Esophagus muscularis mucosa (tissue), 4 donors: Measurements from ENCODE around the gene TSC22D3. TPM values are rescaled to one million over a fixed set of nuclear protein-coding genes. Genes with fewer than 3 reads are reported as not detected.

Source experiments
- DNase-seq: peaks from one replicate; pipeline ENCODE4 v3.0.0-alpha.2; 2017; ENCODE audit errors: extremely low spot score
- H3K27ac ChIP-seq, 4 donors: fragments of 200-600 bp; sonication (generic); replicated peaks in 1 of 4; 1 replicate in 3 of 4; 2 replicates in 1 of 4; pipeline ENCODE4 v1.5.1; 2016 to 2019; ENCODE audit warnings: mild to moderate bottlenecking in 1 of 4
- H3K27me3 ChIP-seq, 4 donors: fragments of 200-600 bp; sonication (generic); one replicate each; pipeline versions ENCODE4 v1.5.1 to v1.6.0; 2016 to 2019
- H3K36me3 ChIP-seq, 4 donors: fragments of 200-600 bp; sonication (generic); one replicate each; pipeline ENCODE4 v1.5.1; 2016 to 2019
- H3K4me1 ChIP-seq, 4 donors: fragments of 200-600 bp; sonication (generic); one replicate each; pipeline ENCODE4 v1.5.1; 2016 to 2019
- H3K4me3 ChIP-seq, 4 donors: fragments of 200-600 bp; sonication (generic); 1 replicate in 2 of 4; 2 replicates in 2 of 4; pipeline ENCODE4 v1.5.1; 2016 to 2019; ENCODE audit warnings: mild to moderate bottlenecking in 4 of 4, moderate library complexity in 1 of 4
- H3K9me3 ChIP-seq, 4 donors: fragments of 200-600 bp; sonication (generic); 1 replicate in 3 of 4; 2 replicates in 1 of 4; pipeline ENCODE4 v1.5.1; 2016 to 2019
- EP300 ChIP-seq: sonication (generic); formaldehyde crosslinking; IDR thresholded peaks from one replicate; pipeline ENCODE4 v1.6.1; 2017; ENCODE audit warnings: antibody characterized with exemption
- POLR2A ChIP-seq: fragments of 450-650 bp; IDR thresholded peaks from one replicate; pipeline ENCODE4 v1.6.1; 2017; ENCODE audit warnings: antibody characterized with exemption, moderate library complexity, mild to moderate bottlenecking, low read depth
- POLR2AphosphoS5 ChIP-seq, 2 donors: sonication (generic); formaldehyde crosslinking; IDR thresholded peaks; one replicate each; pipeline ENCODE4 v1.6.1; 2017; ENCODE audit warnings: antibody characterized with exemption in 2 of 2
- WGBS: methylation state at CpG from one replicate; pipeline ENCODE4 v1.1.5; 2018; 5-methylcytosine and 5-hydroxymethylcytosine counted together
- intact Hi-C: fragments of 100-400 bp; cut with DNase I; formaldehyde crosslinking; loops from one replicate; pipeline ENCODE4 v1.15.1; 2023
- total RNA-seq, 4 donors: library from RNA; depleted of rRNA; stranded (reverse); fragments of >200 nt; gene quantifications; one replicate each; pipeline versions ENCODE4 v1.1.0 to v1.2.1, GENCODE V29; 2016
- TF ChIP-seq, protein P1 (sequence below), 3 experiments: fragments of 200-600 bp in 2 of 3; fragments of 450-650 bp in 1 of 3; sonication (generic) in 2 of 3; IDR thresholded peaks; one replicate each; pipeline ENCODE4 v1.5.1; 2017 to 2019; ENCODE audit warnings: antibody characterized with exemption in 3 of 3, mild to moderate bottlenecking in 2 of 3, moderate library complexity in 1 of 3

TSC22D3 gene
- total RNA-seq, 4 donors from 2014 or later: 389 to 1,047 (median 786) TPM

DNA sequence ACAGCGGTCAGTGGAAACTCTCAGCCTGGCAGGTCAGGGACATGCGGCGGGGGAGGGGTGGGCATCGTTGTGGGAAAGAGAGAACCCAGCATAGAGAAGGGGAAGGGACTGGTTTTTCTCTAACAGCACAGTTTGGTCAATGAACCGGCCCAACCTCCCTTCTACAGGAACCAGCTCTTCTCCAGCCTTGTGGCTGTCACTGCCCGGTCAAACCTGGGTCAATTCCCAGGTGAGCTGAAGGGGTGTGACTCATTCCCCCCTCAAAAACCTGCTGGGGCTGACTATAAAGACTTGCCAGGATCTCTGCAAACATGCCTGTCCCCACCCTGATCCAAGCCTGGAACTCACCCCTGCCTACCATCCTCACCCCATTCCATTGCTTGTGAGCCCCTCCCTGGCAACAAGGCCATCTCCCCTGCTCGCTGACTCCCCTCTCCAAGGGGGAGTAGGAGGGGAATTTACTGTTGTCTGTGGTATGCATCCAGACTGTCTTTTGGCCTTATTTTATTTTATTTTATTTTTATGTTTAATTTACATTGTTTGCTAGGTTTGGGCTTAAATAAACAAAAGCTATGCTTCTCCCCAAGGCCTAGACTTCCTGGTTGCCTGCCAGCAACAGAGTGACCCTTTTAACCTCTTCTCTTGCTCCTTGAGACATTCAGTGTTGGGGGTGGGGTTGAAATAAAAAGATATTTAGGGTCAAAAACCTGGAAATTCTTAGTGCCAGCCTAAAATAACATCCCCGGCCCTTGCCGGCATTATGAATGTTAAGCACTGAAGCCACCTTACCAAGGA, 49.6 kb downstream of the TSC22D3 start:
- H3K36me3 ChIP-seq: no peaks in the 10 kb centered on the region
- 74% methylated on average over 9 of the region's 9 CpGs for WGBS
- peaks cover 47 to 97% (median 93%) of the 10 kb centered on the region in 4 donors for H3K4me1 ChIP-seq
- TF ChIP-seq POLR2A: no peak
- no peak for TF ChIP-seq POLR2AphosphoS5 (IDR thresholded peaks at IDR 0.05)
- TF ChIP-seq, protein P1, sequence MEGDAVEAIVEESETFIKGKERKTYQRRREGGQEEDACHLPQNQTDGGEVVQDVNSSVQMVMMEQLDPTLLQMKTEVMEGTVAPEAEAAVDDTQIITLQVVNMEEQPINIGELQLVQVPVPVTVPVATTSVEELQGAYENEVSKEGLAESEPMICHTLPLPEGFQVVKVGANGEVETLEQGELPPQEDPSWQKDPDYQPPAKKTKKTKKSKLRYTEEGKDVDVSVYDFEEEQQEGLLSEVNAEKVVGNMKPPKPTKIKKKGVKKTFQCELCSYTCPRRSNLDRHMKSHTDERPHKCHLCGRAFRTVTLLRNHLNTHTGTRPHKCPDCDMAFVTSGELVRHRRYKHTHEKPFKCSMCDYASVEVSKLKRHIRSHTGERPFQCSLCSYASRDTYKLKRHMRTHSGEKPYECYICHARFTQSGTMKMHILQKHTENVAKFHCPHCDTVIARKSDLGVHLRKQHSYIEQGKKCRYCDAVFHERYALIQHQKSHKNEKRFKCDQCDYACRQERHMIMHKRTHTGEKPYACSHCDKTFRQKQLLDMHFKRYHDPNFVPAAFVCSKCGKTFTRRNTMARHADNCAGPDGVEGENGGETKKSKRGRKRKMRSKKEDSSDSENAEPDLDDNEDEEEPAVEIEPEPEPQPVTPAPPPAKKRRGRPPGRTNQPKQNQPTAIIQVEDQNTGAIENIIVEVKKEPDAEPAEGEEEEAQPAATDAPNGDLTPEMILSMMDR (IDR thresholded peaks at IDR 0.05): no peak
- no peak for TF ChIP-seq EP300
- no peak for DNase-seq
- H3K27me3 ChIP-seq: no peaks in the 10 kb centered on the region
- H3K9me3 ChIP-seq: no peaks in the 10 kb centered on the region
- intact Hi-C loops: no loop called here
- peak overlapping the region; percentile 33 to 82 (median 36) for H3K27ac ChIP-seq
- H3K4me3 ChIP-seq: no peak overlapping the region

DNA sequence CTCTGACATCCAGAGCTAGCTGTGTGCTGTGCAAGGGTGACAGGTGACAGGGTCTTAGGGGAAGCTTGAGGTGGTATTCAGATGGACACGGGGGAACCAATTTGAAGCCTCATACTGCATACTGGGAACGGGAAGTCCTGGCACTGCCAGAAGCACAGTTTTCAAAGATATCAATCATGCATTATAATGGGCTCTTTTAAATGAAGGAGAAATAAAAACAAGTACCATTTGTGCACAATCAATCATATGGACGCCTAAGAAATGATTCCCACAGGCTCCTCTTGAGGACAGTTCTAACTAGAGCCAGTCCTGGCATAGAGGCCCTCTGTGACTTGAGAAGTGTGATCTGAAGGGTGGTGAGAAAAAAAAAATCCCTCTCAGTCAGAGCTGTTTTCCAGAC, 50.9 kb downstream of the TSC22D3 start:
- H3K27me3 ChIP-seq: no peaks in the 10 kb centered on the region
- no peak overlapping the region for H3K4me3 ChIP-seq
- WGBS: 61% methylated on average over 3 of the region's 3 CpGs
- TF ChIP-seq POLR2A: no peak
- no peak for TF ChIP-seq POLR2AphosphoS5 (IDR thresholded peaks at IDR 0.05)
- TF ChIP-seq, protein P1 (IDR thresholded peaks at IDR 0.05): no peak
- no peak for TF ChIP-seq EP300
- H3K36me3 ChIP-seq: no peaks in the 10 kb centered on the region
- H3K27ac ChIP-seq: peak overlapping the region in 1 of 4 donors; percentile 22
- DNase-seq: no peak
- H3K4me1 ChIP-seq: peaks cover 34 to 95% (median 84%) of the 10 kb centered on the region in 4 donors
- intact Hi-C loops: no loop called here
- no peaks in the 10 kb centered on the region for H3K9me3 ChIP-seq

DNA sequence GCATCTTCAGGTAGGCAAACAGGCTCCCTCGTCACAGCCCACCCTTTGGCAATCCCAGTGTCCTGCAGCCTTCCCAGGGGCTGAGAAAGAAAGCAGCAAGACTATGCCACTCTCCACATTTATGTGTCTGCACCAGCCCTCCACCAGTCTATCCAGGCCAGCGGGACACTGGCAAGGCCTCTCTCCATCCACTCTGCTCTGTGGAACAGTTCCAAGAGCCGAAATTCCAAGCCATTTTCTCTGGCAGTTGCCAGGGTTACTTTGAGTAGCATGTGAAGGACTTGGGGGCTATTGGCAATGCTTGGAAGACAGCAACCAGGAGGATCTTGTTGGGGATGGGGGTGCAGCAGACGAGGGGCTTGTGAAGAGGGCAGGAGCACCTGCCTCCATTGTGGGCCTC, 52.1 kb downstream of the TSC22D3 start:
- Histone ChIP-seq H3K27ac (no peak overlapping the region), H3K36me3 (no peaks in the 10 kb centered on the region), H3K4me3 (no peak overlapping the region), H3K9me3 (no peaks in the 10 kb centered on the region), H3K27me3 (no peaks in the 10 kb centered on the region), H3K4me1 (peaks cover 22 to 95% (median 84%) of the 10 kb centered on the region in 4 donors)
- DNase-seq: no peak
- no peak for TF ChIP-seq EP300
- TF ChIP-seq POLR2A: no peak
- TF ChIP-seq, protein P1 (IDR thresholded peaks at IDR 0.05): no peak
- no peak for TF ChIP-seq POLR2AphosphoS5 (IDR thresholded peaks at IDR 0.05)
- intact Hi-C loops: no loop called here
- WGBS: 48% methylated on average over 4 of the region's 4 CpGs

DNA sequence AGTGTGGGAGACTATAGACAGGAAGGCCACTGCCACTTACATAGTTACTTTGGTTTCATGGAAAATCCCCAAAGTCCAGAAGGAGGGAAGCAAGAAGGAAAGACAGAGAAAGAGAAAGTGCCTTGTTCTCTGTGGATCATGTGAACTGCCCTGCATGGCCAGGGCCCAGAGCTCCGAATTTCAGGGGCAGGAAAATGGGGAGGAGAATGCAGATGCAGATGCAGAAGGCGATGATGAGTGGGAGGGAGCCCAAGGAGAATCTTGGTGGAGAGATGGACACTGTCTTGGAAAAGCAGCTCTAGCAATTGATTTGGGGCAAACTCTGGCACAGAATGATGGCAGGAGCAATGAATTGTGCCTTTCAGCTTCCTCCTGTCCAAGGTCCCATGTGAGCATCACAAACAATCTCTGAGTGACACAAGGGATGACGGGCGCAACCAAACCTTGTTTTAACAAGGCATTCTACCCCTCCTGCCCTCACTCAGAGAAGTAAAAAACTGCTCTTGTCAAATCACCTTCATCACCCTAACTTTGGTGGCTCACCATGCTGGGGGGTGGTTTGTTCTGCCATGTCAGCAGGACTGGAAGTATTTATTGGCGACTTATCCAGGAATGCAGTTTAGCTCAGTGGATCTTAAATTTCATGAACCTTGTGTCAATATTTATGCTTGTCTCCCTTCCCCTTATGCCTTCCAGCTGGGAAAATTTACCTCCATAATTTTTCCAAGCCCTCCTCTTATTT, 53.5 kb downstream of the TSC22D3 start:
- no peaks in the 10 kb centered on the region for H3K36me3 ChIP-seq
- H3K27ac ChIP-seq: peak overlapping the region in 3 of 4 donors; percentile 42 to 94 (median 45)
- H3K4me1 ChIP-seq: peaks cover 21 to 93% (median 83%) of the 10 kb centered on the region in 4 donors
- TF ChIP-seq EP300 (no peak), POLR2AphosphoS5 (IDR thresholded peaks at IDR 0.05) (no peak), POLR2A (no peak)
- TF ChIP-seq, protein P1 (IDR thresholded peaks at IDR 0.05): no peak
- DNase-seq: no peak
- 80% methylated on average over 5 of the region's 5 CpGs for WGBS
- H3K27me3 ChIP-seq: no peaks in the 10 kb centered on the region
- H3K4me3 ChIP-seq: no peak overlapping the region
- intact Hi-C loops: no loop called here
- H3K9me3 ChIP-seq: no peaks in the 10 kb centered on the region
